Cardiac fibroblast (primary cell): ENCODE data around the gene RAD51AP1.

Source experiments
- DNase-seq, 2 donors: peaks; one replicate each; pipeline versions ENCODE4 v3.0.0 to v3.0.0-alpha.2; 2010; ENCODE audit warnings: low read depth in 2 of 2
- H3K4me3 ChIP-seq, 2 donors: replicated peaks in 1 of 2; 1 replicate in 1 of 2; 2 replicates in 1 of 2; pipeline ENCODE4 v1.5.1; 2011; ENCODE audit warnings: low read depth in 2 of 2, low read length in 2 of 2, mild to moderate bottlenecking in 2 of 2, moderate library complexity in 1 of 2
- TF ChIP-seq, protein P1 (sequence below): IDR thresholded peaks from one replicate; pipeline ENCODE4 v1.5.1; 2011; ENCODE audit warnings: low read depth, mild to moderate bottlenecking, low read length, inconsistent platforms

Gene RAD51AP1

GRCh38 chr12:4604684-4605193 is 66.0 kb downstream of the RAD51AP1 start:
- TF ChIP-seq, protein P1, sequence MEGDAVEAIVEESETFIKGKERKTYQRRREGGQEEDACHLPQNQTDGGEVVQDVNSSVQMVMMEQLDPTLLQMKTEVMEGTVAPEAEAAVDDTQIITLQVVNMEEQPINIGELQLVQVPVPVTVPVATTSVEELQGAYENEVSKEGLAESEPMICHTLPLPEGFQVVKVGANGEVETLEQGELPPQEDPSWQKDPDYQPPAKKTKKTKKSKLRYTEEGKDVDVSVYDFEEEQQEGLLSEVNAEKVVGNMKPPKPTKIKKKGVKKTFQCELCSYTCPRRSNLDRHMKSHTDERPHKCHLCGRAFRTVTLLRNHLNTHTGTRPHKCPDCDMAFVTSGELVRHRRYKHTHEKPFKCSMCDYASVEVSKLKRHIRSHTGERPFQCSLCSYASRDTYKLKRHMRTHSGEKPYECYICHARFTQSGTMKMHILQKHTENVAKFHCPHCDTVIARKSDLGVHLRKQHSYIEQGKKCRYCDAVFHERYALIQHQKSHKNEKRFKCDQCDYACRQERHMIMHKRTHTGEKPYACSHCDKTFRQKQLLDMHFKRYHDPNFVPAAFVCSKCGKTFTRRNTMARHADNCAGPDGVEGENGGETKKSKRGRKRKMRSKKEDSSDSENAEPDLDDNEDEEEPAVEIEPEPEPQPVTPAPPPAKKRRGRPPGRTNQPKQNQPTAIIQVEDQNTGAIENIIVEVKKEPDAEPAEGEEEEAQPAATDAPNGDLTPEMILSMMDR: peak; percentile 99
- peak; percentile 93 for DNase-seq
- H3K4me3 ChIP-seq: peak overlapping the region; percentile 69 to 92

- DNase-seq: peak in 1 of 2 donors; percentile 28
- no peak overlapping the region for H3K4me3 ChIP-seq
- TF ChIP-seq, protein P1: no peak
Observed at GRCh38 chr12:4607056-4607455, 68.4 kb downstream of the RAD51AP1 start.

DNA sequence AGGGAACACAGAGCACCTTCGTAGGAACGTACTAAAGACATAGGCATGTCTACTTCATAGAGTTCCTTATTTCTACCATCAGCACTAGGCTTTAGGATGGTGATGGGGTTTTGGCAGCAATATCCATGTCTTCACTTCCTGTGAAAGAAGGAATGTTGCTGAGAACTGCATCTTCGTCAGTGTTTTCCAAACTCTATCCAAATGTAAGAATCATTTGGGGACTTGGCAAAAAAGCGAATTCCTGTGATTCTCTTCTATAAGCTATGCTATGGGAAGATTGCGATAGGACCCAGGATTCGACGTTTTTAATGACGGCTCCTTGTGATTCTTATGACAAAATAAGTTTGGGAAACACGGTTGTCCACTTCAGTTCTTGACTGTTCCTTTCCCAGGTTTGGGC is 70.4 kb downstream of the RAD51AP1 start:
- no peak overlapping the region for H3K4me3 ChIP-seq
- DNase-seq: peak in 1 of 2 donors; percentile 63
- TF ChIP-seq, protein P1: no peak
